H9 (cell line): Measurements from ENCODE around the gene HIPK2. TPM values are rescaled to one million over a fixed set of nuclear protein-coding genes. Genes with fewer than 3 reads are reported as not detected.

Source experiments
- DNase-seq: peaks from one replicate; pipeline ENCODE4 v3.0.0-alpha.2; 2017
- H2AFZ ChIP-seq: one replicate; pipeline ENCODE4 v1.6.1; 2013; ENCODE audit warnings: mild to moderate bottlenecking, low read length, control low read depth, moderate library complexity
- H2AK5ac ChIP-seq: 2 replicates; pipeline ENCODE4 v1.6.1; 2013; ENCODE audit warnings: low read length, control low read depth, mixed read lengths; ENCODE audit not compliant: insufficient read length
- H2BK120ac ChIP-seq: one replicate; pipeline ENCODE4 v1.6.1; 2013; ENCODE audit warnings: low read depth, mild to moderate bottlenecking, low read length, control low read depth, inconsistent platforms; ENCODE audit not compliant: poor library complexity, severe bottlenecking
- H2BK12ac ChIP-seq: 2 replicates; pipeline ENCODE4 v1.6.1; 2013; ENCODE audit warnings: low read length, control low read depth, mixed read lengths, low read depth; ENCODE audit not compliant: insufficient read length
- H2BK15ac ChIP-seq: 2 replicates; pipeline ENCODE4 v1.6.1; 2013; ENCODE audit warnings: low read depth, low read length, control low read depth
- H2BK20ac ChIP-seq: one replicate; pipeline ENCODE4 v1.6.1; 2013; ENCODE audit warnings: low read depth, mild to moderate bottlenecking, low read length, control low read depth, inconsistent platforms; ENCODE audit not compliant: poor library complexity, severe bottlenecking
- H2BK5ac ChIP-seq: 2 replicates; pipeline ENCODE4 v1.6.1; 2013; ENCODE audit warnings: low read length, control low read depth, mixed read lengths; ENCODE audit not compliant: insufficient read length
- H3K14ac ChIP-seq: 2 replicates; pipeline ENCODE4 v1.6.1; 2013; ENCODE audit warnings: low read length, control low read depth; ENCODE audit not compliant: insufficient read depth
- H3K18ac ChIP-seq: 2 replicates; pipeline ENCODE4 v1.6.1; 2013; ENCODE audit warnings: low read depth, mild to moderate bottlenecking, mixed read lengths, low read length, control low read depth; ENCODE audit not compliant: insufficient read length
- H3K23ac ChIP-seq: 2 replicates; pipeline ENCODE4 v1.6.1; 2013; ENCODE audit warnings: low read length, control low read depth, mixed read lengths, low read depth; ENCODE audit not compliant: insufficient read length
- H3K23me2 ChIP-seq: 2 replicates; pipeline ENCODE4 v1.6.1; 2013; ENCODE audit warnings: low read depth, mild to moderate bottlenecking, mixed read lengths, low read length, control low read depth; ENCODE audit not compliant: insufficient read length, poor library complexity, severe bottlenecking
- H3K27ac ChIP-seq: 2 replicates; pipeline ENCODE4 v1.5.1; 2013; ENCODE audit warnings: low read length, control low read depth, mixed read lengths, low read depth; ENCODE audit not compliant: insufficient read length
- H3K27me3 ChIP-seq: 2 replicates; pipeline ENCODE4 v1.6.1; 2013; ENCODE audit warnings: low read length, control low read depth, inconsistent platforms; ENCODE audit not compliant: insufficient read depth
- H3K4ac ChIP-seq: 2 replicates; pipeline ENCODE4 v1.6.1; 2013; ENCODE audit warnings: low read depth, mild to moderate bottlenecking, control low read depth, inconsistent platforms, low read length, moderate library complexity
- H3K4me1 ChIP-seq: 2 replicates; pipeline ENCODE4 v1.6.1; 2013; ENCODE audit warnings: low read length, control low read depth, inconsistent platforms; ENCODE audit not compliant: insufficient read depth
- H3K4me2 ChIP-seq: 2 replicates; pipeline ENCODE4 v1.6.1; 2013; ENCODE audit warnings: low read length, control low read depth, mixed read lengths; ENCODE audit not compliant: insufficient read length, insufficient read depth
- H3K56ac ChIP-seq: 2 replicates; pipeline ENCODE4 v1.6.1; 2013; ENCODE audit warnings: low read depth, mild to moderate bottlenecking, mixed read lengths, low read length, control low read depth; ENCODE audit not compliant: insufficient read length
- H3K79me1 ChIP-seq: 2 replicates; pipeline ENCODE4 v1.6.1; 2013; ENCODE audit warnings: low read depth, mild to moderate bottlenecking, moderate library complexity, low read length, control low read depth, inconsistent platforms; ENCODE audit not compliant: insufficient read depth, poor library complexity, severe bottlenecking
- H3K79me2 ChIP-seq: 2 replicates; pipeline ENCODE4 v1.6.1; 2013; ENCODE audit warnings: low read length, control low read depth, inconsistent platforms; ENCODE audit not compliant: insufficient read depth
- H3K9ac ChIP-seq: 2 replicates; pipeline ENCODE4 v1.6.1; 2013; ENCODE audit warnings: low read length, control low read depth, mixed read lengths; ENCODE audit not compliant: insufficient read length; ENCODE audit errors: extremely low read depth
- H3K9me3 ChIP-seq: one replicate; pipeline ENCODE4 v1.6.1; 2013; ENCODE audit warnings: low read depth, low read length, inconsistent platforms; ENCODE audit not compliant: control insufficient read depth
- H3T11ph ChIP-seq: one replicate; pipeline ENCODE4 v1.6.1; 2013; ENCODE audit warnings: mild to moderate bottlenecking, low read length, control low read depth, inconsistent platforms
- H4K20me1 ChIP-seq: one replicate; pipeline ENCODE4 v1.6.1; 2013; ENCODE audit not compliant: control insufficient read depth, insufficient read length, insufficient read depth
- H4K5ac ChIP-seq: 2 replicates; pipeline ENCODE4 v1.6.1; 2013; ENCODE audit warnings: low read depth, mild to moderate bottlenecking, mixed read lengths, low read length, control low read depth; ENCODE audit not compliant: insufficient read length
- H4K8ac ChIP-seq: replicated peaks from 2 replicates; pipeline ENCODE4 v1.6.1; 2013; ENCODE audit warnings: low read length, control low read depth, mixed read lengths, low read depth; ENCODE audit not compliant: insufficient read length
- H4K91ac ChIP-seq: 2 replicates; pipeline ENCODE4 v1.6.1; 2013; ENCODE audit warnings: low read depth, mild to moderate bottlenecking, moderate library complexity, mixed read lengths, low read length, control low read depth; ENCODE audit not compliant: insufficient read length
- H3K27ac Mint-ChIP-seq, 3 experiments: 2 replicates in 2 of 3; 3 replicates in 1 of 3; pipeline ENCODE4 v1.8.0; 2020 to 2021; ENCODE audit warnings: mixed read lengths in 3 of 3, mild to moderate bottlenecking in 1 of 3, moderate library complexity in 1 of 3
- H3K27me3 Mint-ChIP-seq: 2 replicates; pipeline ENCODE4 v1.8.0; 2021; ENCODE audit warnings: low read depth, mild to moderate bottlenecking, moderate library complexity, mixed read lengths
- H3K36me3 Mint-ChIP-seq, 3 experiments: 2 replicates in 2 of 3; 3 replicates in 1 of 3; pipeline ENCODE4 v1.8.0; 2020 to 2021; ENCODE audit warnings: low read depth in 3 of 3, mixed read lengths in 3 of 3; ENCODE audit not compliant: insufficient read depth in 1 of 3
- H3K4me1 Mint-ChIP-seq, 2 experiments: 2 replicates each; pipeline ENCODE4 v1.8.0; 2020; ENCODE audit warnings: mixed read lengths in 2 of 2
- H3K4me3 Mint-ChIP-seq, 2 experiments: 2 replicates in 1 of 2; 3 replicates in 1 of 2; pipeline ENCODE4 v1.8.0; 2020 to 2021; ENCODE audit warnings: mild to moderate bottlenecking in 2 of 2, mixed read lengths in 2 of 2, moderate library complexity in 1 of 2
- H3K9me3 Mint-ChIP-seq, 2 experiments: 2 replicates in 1 of 2; 3 replicates in 1 of 2; pipeline ENCODE4 v1.8.0; 2020; ENCODE audit warnings: mild to moderate bottlenecking in 2 of 2, mixed read lengths in 2 of 2, moderate library complexity in 1 of 2
- WGBS: extraction: QIAGEN DNeasy Blood & Tissue Kit; methylation state at CpG from one replicate; pipeline ENCODE4 v1.1.7; 2013; ENCODE audit warnings: missing lambda C conversion rate, low lambda C conversion rate, mixed read lengths; ENCODE audit not compliant: insufficient read length; ENCODE audit errors: extremely low coverage; 5-methylcytosine and 5-hydroxymethylcytosine counted together
- total RNA-seq: library from RNA; stranded (reverse); gene quantifications from 2 replicates; pipeline ENCODE4 v1.2.1, GENCODE V29; 2021
- TF ChIP-seq, protein P1 (sequence below): fragments of 200-600 bp; sonication (generic); conservative IDR thresholded peaks from 3 replicates; pipeline ENCODE4 v1.8.0; 2021; ENCODE audit warnings: antibody characterized with exemption, mild to moderate bottlenecking

HIPK2 gene
- total RNA-seq, 1 experiment from 2014 or later: 21.9 TPM

DNA sequence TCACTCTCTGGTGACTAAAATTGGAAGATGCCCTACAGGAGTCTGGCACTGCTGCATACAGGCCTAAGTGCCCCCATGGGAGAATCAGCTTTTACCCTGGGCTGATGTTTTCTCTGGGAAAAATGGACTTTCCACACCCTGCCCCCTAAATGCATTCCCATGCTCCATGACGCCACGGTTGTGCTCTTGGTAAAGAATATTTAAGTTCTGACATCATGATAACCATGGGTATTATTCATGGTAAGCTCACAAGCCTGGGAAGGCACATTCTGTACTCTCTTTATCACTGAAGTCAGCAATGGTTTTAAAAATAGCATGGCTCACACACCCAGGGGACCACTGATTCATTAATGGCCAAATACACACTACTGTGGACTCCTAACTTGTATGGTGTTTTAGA lies 43.4 kb downstream of the HIPK2 start:
- no peaks in the 10 kb centered on the region for H3K27me3 Mint-ChIP-seq

More for the DNA sequence above, 43.4 kb downstream of the HIPK2 start:
- Histone ChIP-seq H3T11ph (no peak overlapping the region), H3K4me2 (no peak overlapping the region), H3K56ac (no peak overlapping the region), H3K27me3 (no peaks in the 10 kb centered on the region; the same call in 1 of the 2 replicates), H3K9me3 (no peaks in the 10 kb centered on the region), H3K14ac (no peak overlapping the region), H4K5ac (no peak overlapping the region), H3K4ac (no peak overlapping the region), H2AK5ac (no peak overlapping the region), H4K8ac (no peak overlapping the region), H3K79me1 (no peaks in the 10 kb centered on the region), H2BK5ac (no peak overlapping the region), H3K23ac (no peak overlapping the region), H3K9ac (no peak overlapping the region), H2BK15ac (no peak overlapping the region), H2BK20ac (no peak overlapping the region), H3K4me1 (no peaks in the 10 kb centered on the region), H4K91ac (no peak overlapping the region), H3K27ac (no peak overlapping the region), H2AFZ (no peak overlapping the region), H3K23me2 (no peaks in the 10 kb centered on the region), H2BK12ac (no peak overlapping the region), H2BK120ac (no peak overlapping the region), H4K20me1 (no peaks in the 10 kb centered on the region), H3K79me2 (no peaks in the 10 kb centered on the region; the same call in 1 of the 2 replicates), H3K18ac (no peak overlapping the region)
- no peaks in the 10 kb centered on the region for H3K9me3 Mint-ChIP-seq
- TF ChIP-seq, protein P1, sequence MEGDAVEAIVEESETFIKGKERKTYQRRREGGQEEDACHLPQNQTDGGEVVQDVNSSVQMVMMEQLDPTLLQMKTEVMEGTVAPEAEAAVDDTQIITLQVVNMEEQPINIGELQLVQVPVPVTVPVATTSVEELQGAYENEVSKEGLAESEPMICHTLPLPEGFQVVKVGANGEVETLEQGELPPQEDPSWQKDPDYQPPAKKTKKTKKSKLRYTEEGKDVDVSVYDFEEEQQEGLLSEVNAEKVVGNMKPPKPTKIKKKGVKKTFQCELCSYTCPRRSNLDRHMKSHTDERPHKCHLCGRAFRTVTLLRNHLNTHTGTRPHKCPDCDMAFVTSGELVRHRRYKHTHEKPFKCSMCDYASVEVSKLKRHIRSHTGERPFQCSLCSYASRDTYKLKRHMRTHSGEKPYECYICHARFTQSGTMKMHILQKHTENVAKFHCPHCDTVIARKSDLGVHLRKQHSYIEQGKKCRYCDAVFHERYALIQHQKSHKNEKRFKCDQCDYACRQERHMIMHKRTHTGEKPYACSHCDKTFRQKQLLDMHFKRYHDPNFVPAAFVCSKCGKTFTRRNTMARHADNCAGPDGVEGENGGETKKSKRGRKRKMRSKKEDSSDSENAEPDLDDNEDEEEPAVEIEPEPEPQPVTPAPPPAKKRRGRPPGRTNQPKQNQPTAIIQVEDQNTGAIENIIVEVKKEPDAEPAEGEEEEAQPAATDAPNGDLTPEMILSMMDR: no peak
- DNase-seq: no peak
- no peak overlapping the region for H3K27ac Mint-ChIP-seq
- peaks cover 0 to 6% (median 3%) of the 10 kb centered on the region in 3 experiments; a peak in 3 of 7 replicates for H3K36me3 Mint-ChIP-seq
- H3K4me3 Mint-ChIP-seq: no peak overlapping the region
- peaks cover 22 to 28% of the 10 kb centered on the region in 2 experiments for H3K4me1 Mint-ChIP-seq
- WGBS: no CpG with 5 or more reads among the region's 2 CpGs
